22Rv1 (cell line): ENCODE data around the gene HMX2.

ENCODE experiments used
- ZFX ChIP-seq: fragments of 450-650 bp; IDR thresholded peaks from 2 replicates; pipeline ENCODE4 v1.6.1; 2017; ENCODE audit warnings: antibody characterized with exemption, borderline replicate concordance
- TF ChIP-seq, protein P1 (sequence below): fragments of 450-650 bp; IDR thresholded peaks from 2 replicates; pipeline ENCODE4 v1.5.1; 2017; ENCODE audit warnings: mild to moderate bottlenecking

DNA sequence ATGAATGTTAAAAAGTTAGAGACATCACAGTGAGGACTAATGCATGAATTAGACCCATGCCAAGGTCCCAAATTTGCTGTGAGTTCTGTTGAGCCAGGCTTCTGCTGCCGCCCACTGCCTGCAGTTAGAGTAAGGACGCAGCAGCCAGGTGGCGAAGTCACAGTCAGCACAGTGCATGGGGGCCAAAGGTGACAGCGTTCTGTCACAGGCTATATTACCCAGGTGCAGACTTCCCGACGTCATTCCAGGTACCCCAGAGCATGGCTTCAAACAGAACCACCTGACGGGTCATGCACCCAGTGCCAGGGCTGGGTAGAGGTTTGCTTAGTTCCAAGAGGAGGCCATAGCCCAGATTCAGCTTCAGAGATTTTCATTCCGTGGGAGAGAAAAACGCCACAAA is 46.1 kb upstream of the HMX2 start:
- TF ChIP-seq, protein P1, sequence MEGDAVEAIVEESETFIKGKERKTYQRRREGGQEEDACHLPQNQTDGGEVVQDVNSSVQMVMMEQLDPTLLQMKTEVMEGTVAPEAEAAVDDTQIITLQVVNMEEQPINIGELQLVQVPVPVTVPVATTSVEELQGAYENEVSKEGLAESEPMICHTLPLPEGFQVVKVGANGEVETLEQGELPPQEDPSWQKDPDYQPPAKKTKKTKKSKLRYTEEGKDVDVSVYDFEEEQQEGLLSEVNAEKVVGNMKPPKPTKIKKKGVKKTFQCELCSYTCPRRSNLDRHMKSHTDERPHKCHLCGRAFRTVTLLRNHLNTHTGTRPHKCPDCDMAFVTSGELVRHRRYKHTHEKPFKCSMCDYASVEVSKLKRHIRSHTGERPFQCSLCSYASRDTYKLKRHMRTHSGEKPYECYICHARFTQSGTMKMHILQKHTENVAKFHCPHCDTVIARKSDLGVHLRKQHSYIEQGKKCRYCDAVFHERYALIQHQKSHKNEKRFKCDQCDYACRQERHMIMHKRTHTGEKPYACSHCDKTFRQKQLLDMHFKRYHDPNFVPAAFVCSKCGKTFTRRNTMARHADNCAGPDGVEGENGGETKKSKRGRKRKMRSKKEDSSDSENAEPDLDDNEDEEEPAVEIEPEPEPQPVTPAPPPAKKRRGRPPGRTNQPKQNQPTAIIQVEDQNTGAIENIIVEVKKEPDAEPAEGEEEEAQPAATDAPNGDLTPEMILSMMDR = no peak
- no peak for TF ChIP-seq ZFX
